Parathyroid adenoma (tissue), 2 donors: ENCODE measurements around the gene TSC2.
A peak's percentile ranks its signal among the peaks of the same experiment; 100 is the strongest.
"Not testable (repeated sequence)": the region's sequence is repeated elsewhere in the genome, so short reads cannot be mapped to it uniquely, and the experiment has no call there.

Source experiments
- H2AFZ ChIP-seq: fragments of 300-600 bp; sonication (generic); one replicate; pipeline ENCODE4 v1.7.0; 2017; ENCODE audit warnings: antibody characterized with exemption, mild to moderate bottlenecking
- H3K27ac ChIP-seq: fragments of 300-600 bp; sonication (generic); one replicate; pipeline ENCODE4 v1.7.0; 2017
- H3K27me3 ChIP-seq: fragments of 300-600 bp; sonication (generic); one replicate; pipeline ENCODE4 v1.7.0; 2017; ENCODE audit warnings: low read length; ENCODE audit not compliant: control insufficient read depth, insufficient read depth
- H3K36me3 ChIP-seq: fragments of 300-600 bp; sonication (generic); one replicate; pipeline ENCODE4 v1.7.0; 2017; ENCODE audit warnings: low read length; ENCODE audit not compliant: control insufficient read depth, insufficient read depth
- H3K4me1 ChIP-seq: fragments of 300-600 bp; sonication (generic); one replicate; pipeline ENCODE4 v1.7.0; 2017; ENCODE audit warnings: control low read depth
- H3K4me2 ChIP-seq: fragments of 300-600 bp; sonication (generic); one replicate; pipeline ENCODE4 v1.7.0; 2017; ENCODE audit warnings: low read length
- H3K4me3 ChIP-seq: fragments of 300-600 bp; sonication (generic); one replicate; pipeline ENCODE4 v1.7.0; 2017; ENCODE audit warnings: low read depth, low read length
- H3K79me2 ChIP-seq: fragments of 300-600 bp; sonication (generic); one replicate; pipeline ENCODE4 v1.7.0; 2017; ENCODE audit warnings: control low read depth
- H3K9ac ChIP-seq: fragments of 300-600 bp; sonication (generic); one replicate; pipeline ENCODE4 v1.7.0; 2017; ENCODE audit warnings: mild to moderate bottlenecking
- H3K9me3 ChIP-seq: fragments of 300-600 bp; sonication (generic); one replicate; pipeline ENCODE4 v1.7.0; 2017; ENCODE audit warnings: low read length; ENCODE audit not compliant: control insufficient read depth
- TF ChIP-seq, protein P1 (sequence below): fragments of 300-600 bp; sonication (generic); IDR thresholded peaks from one replicate; pipeline ENCODE4 v1.7.0; 2017; ENCODE audit warnings: antibody characterized with exemption, mild to moderate bottlenecking
- donor health status: primary hyperparathyroidism.

TSC2 gene

DNA sequence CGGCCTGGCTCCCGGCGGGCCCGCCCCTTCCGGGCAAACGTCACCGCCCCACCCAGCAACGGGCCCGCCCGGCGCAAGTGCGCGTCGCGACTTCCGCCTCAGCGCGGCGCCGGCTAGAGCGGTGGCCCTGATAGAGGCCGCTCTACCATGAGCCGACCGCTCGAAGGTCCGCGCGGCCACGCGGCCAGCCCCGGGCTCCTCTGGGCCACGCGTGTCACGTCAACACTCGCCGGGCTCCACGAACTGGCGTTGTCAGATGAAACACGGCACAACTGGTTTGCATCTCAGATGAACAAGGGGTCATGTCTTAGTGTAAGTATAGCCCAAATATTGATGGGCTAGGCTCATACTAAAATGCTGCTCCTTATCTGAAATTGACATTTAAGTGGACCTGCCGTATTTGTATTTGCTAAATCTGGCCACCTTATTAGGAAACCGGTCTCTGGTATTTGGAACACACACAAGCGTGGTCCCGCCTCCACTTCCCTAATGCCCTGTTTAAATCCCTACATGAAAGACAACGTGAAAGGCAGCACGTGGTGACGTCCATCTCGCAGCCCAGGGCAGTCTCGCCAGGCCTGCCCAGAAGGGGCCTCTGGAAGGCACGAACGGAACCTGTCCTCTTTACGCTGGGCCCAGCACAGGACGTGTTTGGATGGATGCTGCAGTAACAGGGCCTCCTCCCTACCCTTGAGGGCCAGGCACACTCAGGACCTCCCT, 37.8 kb upstream of the TSC2 start, which contains the start of gene ZNF598:
Gene ZNF598, minus strand, starts transcription at position 31 of the 720 bp plus-strand sequence.
- H3K9me3 ChIP-seq, result no peaks in the 10 kb centered on the region
- H2AFZ ChIP-seq, result peak within 1 kb of the TSS; percentile 87
- peak within 1 kb of the TSS; percentile 96 for H3K4me2 ChIP-seq
- peak within 1 kb of the TSS; percentile 77 for H3K27ac ChIP-seq
- H3K27me3 ChIP-seq, result no peaks in the 10 kb centered on the region
- TF ChIP-seq, protein P1, sequence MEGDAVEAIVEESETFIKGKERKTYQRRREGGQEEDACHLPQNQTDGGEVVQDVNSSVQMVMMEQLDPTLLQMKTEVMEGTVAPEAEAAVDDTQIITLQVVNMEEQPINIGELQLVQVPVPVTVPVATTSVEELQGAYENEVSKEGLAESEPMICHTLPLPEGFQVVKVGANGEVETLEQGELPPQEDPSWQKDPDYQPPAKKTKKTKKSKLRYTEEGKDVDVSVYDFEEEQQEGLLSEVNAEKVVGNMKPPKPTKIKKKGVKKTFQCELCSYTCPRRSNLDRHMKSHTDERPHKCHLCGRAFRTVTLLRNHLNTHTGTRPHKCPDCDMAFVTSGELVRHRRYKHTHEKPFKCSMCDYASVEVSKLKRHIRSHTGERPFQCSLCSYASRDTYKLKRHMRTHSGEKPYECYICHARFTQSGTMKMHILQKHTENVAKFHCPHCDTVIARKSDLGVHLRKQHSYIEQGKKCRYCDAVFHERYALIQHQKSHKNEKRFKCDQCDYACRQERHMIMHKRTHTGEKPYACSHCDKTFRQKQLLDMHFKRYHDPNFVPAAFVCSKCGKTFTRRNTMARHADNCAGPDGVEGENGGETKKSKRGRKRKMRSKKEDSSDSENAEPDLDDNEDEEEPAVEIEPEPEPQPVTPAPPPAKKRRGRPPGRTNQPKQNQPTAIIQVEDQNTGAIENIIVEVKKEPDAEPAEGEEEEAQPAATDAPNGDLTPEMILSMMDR, result no peak
- H3K79me2 ChIP-seq, result peaks cover 34% of the 10 kb centered on the region
- peaks cover 10% of the 10 kb centered on the region for H3K4me1 ChIP-seq
- no peaks in the 10 kb centered on the region for H3K36me3 ChIP-seq
- peak within 1 kb of the TSS; percentile 70 for H3K4me3 ChIP-seq
- peak within 1 kb of the TSS; percentile 61 for H3K9ac ChIP-seq

DNA sequence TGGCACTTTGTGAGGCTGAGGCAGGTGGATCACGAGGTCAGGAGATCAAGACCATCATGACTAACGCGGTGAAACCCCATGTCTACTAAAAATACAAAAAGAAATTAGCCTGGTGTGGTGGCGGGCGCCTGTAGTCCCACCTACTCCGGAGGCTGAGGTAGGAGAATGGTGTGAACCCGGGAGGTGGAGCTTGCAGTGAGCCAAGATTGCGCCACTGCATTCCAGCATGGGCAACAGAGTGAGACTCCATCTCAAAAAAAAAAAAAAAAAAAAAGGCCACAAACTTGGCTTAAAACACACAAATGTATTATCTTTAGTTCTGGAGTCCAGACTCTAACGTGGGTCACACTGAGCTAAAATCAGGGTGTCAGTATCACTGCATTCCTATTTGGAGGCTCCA, 36.1 kb upstream of the TSC2 start:
- not testable (repeated sequence) for H3K27ac ChIP-seq, H3K4me3 ChIP-seq, H3K27me3 ChIP-seq, H3K4me2 ChIP-seq, H2AFZ ChIP-seq, H3K36me3 ChIP-seq, H3K9ac ChIP-seq, H3K9me3 ChIP-seq
- H3K4me1 ChIP-seq, result peaks cover 10% of the 10 kb centered on the region
- peaks cover 17% of the 10 kb centered on the region for H3K79me2 ChIP-seq

DNA sequence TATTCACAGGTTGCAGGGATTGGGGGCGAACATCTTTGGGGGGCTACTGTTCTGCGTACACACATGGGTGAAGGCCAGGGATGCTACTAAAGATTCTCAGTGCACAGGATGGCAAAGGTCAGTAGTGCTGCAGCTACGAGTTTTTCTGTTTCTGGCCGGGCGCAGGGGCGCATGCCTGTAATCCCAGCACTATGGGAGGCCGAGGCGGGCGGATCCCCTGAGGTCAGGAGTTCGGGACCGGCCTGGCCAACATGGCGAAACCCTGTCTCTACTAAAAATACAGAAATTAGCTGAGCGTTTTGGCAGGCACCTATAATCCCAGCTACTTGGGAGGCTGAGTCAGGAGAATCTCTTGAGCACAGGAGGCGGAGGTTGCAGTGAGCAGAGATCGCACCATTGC, 34.3 kb upstream of the TSC2 start:
- no peaks in the 10 kb centered on the region for H3K9me3 ChIP-seq

DNA sequence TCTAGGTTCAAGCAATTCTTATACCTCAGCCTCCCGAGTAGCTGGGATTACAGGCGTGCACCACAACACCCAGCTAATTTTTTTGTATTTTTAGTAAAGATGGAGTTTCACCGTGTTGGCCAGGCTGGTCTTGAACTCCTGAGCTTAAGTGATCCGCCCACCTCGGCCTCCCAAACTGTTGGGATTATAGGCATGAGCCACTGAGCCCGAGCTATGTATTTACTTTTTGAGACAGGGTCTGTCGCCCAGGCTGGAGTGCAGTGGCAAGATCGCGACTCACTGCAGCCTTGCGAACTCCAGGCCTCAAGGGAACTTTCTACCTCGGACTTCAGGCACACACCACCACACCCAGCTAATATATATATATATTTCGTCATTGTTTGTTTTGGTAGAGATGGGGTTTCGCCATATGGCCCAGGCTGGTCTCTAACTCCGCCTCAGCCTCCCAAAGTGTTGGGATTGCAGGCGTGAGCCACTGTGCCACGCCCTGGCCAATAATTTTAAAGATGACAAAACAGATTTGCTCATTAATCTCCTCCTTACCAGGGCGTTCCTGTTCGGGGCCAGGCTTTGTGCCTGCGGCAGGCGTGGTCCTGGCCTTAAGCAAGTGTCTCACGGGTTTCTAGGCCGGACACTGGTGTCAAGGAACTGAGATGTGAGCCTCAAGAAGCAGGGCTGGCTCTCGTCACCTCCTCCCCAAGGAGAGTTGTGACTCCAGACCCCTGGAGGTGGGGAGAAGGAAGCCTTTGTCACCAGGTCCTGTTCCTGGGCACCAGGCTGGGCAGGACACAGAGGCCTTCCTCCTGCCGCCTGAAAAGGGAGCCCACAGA, 32.5 kb upstream of the TSC2 start:
- Histone ChIP-seq H3K9me3 (no peaks in the 10 kb centered on the region), H3K9ac (no peak overlapping the region), H3K36me3 (no peaks in the 10 kb centered on the region), H3K4me3 (no peak overlapping the region), H2AFZ (no peak overlapping the region), H3K4me2 (no peak overlapping the region), H3K27me3 (no peaks in the 10 kb centered on the region), H3K27ac (no peak overlapping the region), H3K4me1 (peaks cover 2% of the 10 kb centered on the region), H3K79me2 (no peaks in the 10 kb centered on the region)
- TF ChIP-seq, protein P1, result no peak

More for the DNA sequence above, 34.3 kb upstream of the TSC2 start:
- Histone ChIP-seq H3K4me1 (peaks cover 6% of the 10 kb centered on the region), H3K27me3 (no peaks in the 10 kb centered on the region), H3K27ac (no peak overlapping the region), H3K79me2 (no peaks in the 10 kb centered on the region), H3K4me2 (no peak overlapping the region), H3K36me3 (no peaks in the 10 kb centered on the region), H2AFZ (no peak overlapping the region), H3K9ac (no peak overlapping the region), H3K4me3 (no peak overlapping the region)
- TF ChIP-seq, protein P1, result no peak

DNA sequence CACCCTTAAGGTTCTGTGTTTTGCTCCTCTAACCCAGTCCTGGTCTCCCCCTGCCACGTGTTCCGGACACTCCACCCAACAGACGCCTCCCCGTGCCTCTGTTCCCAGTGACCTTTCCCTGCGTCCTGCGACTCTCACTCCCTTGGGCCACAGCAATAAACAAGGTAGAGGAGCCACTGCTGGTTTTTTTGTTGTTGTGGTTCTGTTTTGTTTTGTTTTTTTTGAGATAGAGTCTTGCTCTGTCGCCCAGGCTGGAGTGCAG, 31.9 kb upstream of the TSC2 start:
- H3K4me3 ChIP-seq, result no peak overlapping the region
- H3K27ac ChIP-seq, result no peak overlapping the region
- no peak overlapping the region for H3K9ac ChIP-seq

More for the DNA sequence above, 31.9 kb upstream of the TSC2 start:
- Histone ChIP-seq H3K79me2 (no peaks in the 10 kb centered on the region), H2AFZ (no peak overlapping the region), H3K4me2 (no peak overlapping the region), H3K27me3 (no peaks in the 10 kb centered on the region), H3K9me3 (no peaks in the 10 kb centered on the region), H3K4me1 (no peaks in the 10 kb centered on the region), H3K36me3 (no peaks in the 10 kb centered on the region)
- TF ChIP-seq, protein P1, result no peak
